B cell (primary cell): Measurements from ENCODE around the gene MET. TPM values are rescaled to one million over a fixed set of nuclear protein-coding genes. Genes with fewer than 3 reads are reported as not detected.
"Not testable (repeated sequence)": the region's sequence is repeated elsewhere in the genome, so short reads cannot be mapped to it uniquely, and the experiment has no call there.

Experiments used
- ATAC-seq: fragments of 200-7000 bp; cut with Tn5 transposase; one replicate; pipeline ENCODE4 v1.10.0; 2021; ENCODE audit warnings: low read depth, mild to moderate bottlenecking, moderate number of reproducible peaks, moderate library complexity
- CTCF ChIA-PET: fragments of 350-600 bp; sonication (Branson Sonifier 250); formaldehyde crosslinking; loops from one replicate; lab custom pipeline; 2021; ENCODE audit warnings: antibody characterized with exemption, inconsistent platforms; lab: Charles Lee
- POLR2A ChIA-PET: fragments of 350-600 bp; sonication (Branson Sonifier 250); formaldehyde crosslinking; loops from one replicate; lab custom pipeline; 2021; ENCODE audit warnings: antibody characterized with exemption; lab: Charles Lee
- DNase-seq: peaks from one replicate; pipeline ENCODE4 v3.0.0; 2013
- H2AFZ ChIP-seq: 2 replicates; pipeline ENCODE4 v1.6.1; 2012; ENCODE audit warnings: mild to moderate bottlenecking, low read depth, low read length; ENCODE audit not compliant: insufficient read depth, poor library complexity, severe bottlenecking
- H3K27ac ChIP-seq, 2 donors: 1 replicate in 1 of 2; 2 replicates in 1 of 2; pipeline ENCODE4 v1.5.1; 2012 to 2013; ENCODE audit warnings: low read length in 2 of 2, mild to moderate bottlenecking in 2 of 2, moderate library complexity in 1 of 2
- H3K27me3 ChIP-seq, 4 experiments: fragments of 200-600 bp in 1 of 4; sonication (generic) in 1 of 4; replicated peaks in 1 of 4; 1 replicate in 2 of 4; 2 replicates in 2 of 4; pipeline versions ENCODE4 v1.6.1 to v1.7.0; 2013 to 2016; ENCODE audit warnings: low read length in 3 of 4, mild to moderate bottlenecking in 2 of 4, mixed read lengths in 1 of 4, moderate library complexity in 1 of 4; ENCODE audit not compliant: insufficient read depth in 4 of 4, control insufficient read depth in 3 of 4; ENCODE audit errors: control extremely low read depth in 1 of 4
- H3K36me3 ChIP-seq, 2 experiments: replicated peaks in 1 of 2; 1 replicate in 1 of 2; 2 replicates in 1 of 2; pipeline versions ENCODE4 v1.6.1 to v1.7.1; 2013; ENCODE audit warnings: low read length in 1 of 2; ENCODE audit not compliant: insufficient read depth in 2 of 2, control insufficient read depth in 1 of 2; ENCODE audit errors: control extremely low read depth in 1 of 2, extremely low read depth in 1 of 2
- H3K4me1 ChIP-seq, 2 donors: fragments of 200-600 bp in 1 of 2; sonication (generic) in 1 of 2; 1 replicate in 1 of 2; 2 replicates in 1 of 2; pipeline versions ENCODE4 v1.5.1 to v1.6.1; 2013 to 2017; ENCODE audit warnings: low read length in 2 of 2; ENCODE audit not compliant: control insufficient read depth in 2 of 2, insufficient read depth in 2 of 2
- H3K4me2 ChIP-seq: replicated peaks from 2 replicates; pipeline ENCODE3; 2012; ENCODE audit warnings: mild to moderate bottlenecking, low read depth, low read length; ENCODE audit not compliant: poor library complexity, severe bottlenecking
- H3K4me3 ChIP-seq, 5 experiments: fragments of 200-600 bp in 1 of 5; sonication (generic) in 1 of 5; 1 replicate in 3 of 5; 2 replicates in 2 of 5; pipeline versions ENCODE4 v1.5.1 to v1.7.0; 2011 to 2016; ENCODE audit warnings: low read length in 4 of 5, mild to moderate bottlenecking in 4 of 5, low read depth in 2 of 5, control low read depth in 1 of 5, moderate library complexity in 1 of 5; ENCODE audit not compliant: insufficient read depth in 1 of 5; ENCODE audit errors: control extremely low read depth in 1 of 5, extremely low read depth in 1 of 5
- H3K79me2 ChIP-seq: fragments of 200-600 bp; sonication (generic); one replicate; pipeline ENCODE4 v1.6.0; 2016; ENCODE audit warnings: low read length; ENCODE audit not compliant: control insufficient read depth, insufficient read depth
- H3K9ac ChIP-seq: fragments of 200-600 bp; sonication (generic); 2 replicates; pipeline ENCODE4 v1.6.1; 2017; ENCODE audit warnings: mild to moderate bottlenecking, low read length, moderate library complexity
- H3K9me3 ChIP-seq, 3 donors: one replicate each; pipeline versions ENCODE4 v1.6.1 to v1.7.1; 2013; ENCODE audit warnings: low read length in 2 of 3; ENCODE audit not compliant: control insufficient read depth in 2 of 3, insufficient read depth in 1 of 3; ENCODE audit errors: control extremely low read depth in 1 of 3
- H4K20me1 ChIP-seq: 2 replicates; pipeline ENCODE4 v1.6.0; 2012; ENCODE audit warnings: mild to moderate bottlenecking, low read length; ENCODE audit not compliant: insufficient read depth, control insufficient read depth, poor library complexity, severe bottlenecking
- H3K27ac Mint-ChIP-seq: one replicate; pipeline ENCODE4 v1.8.0; 2021; ENCODE audit warnings: mixed read lengths
- H3K27me3 Mint-ChIP-seq: one replicate; pipeline ENCODE4 v1.8.0; 2021; ENCODE audit warnings: mixed read lengths
- H3K4me1 Mint-ChIP-seq: one replicate; pipeline ENCODE4 v1.8.0; 2021; ENCODE audit warnings: mixed read lengths
- H3K4me3 Mint-ChIP-seq: one replicate; pipeline ENCODE4 v1.8.0; 2021; ENCODE audit warnings: mixed read lengths
- H3K9me3 Mint-ChIP-seq: one replicate; pipeline ENCODE4 v1.8.0; 2022; ENCODE audit warnings: mixed read lengths; ENCODE audit not compliant: insufficient read depth
- CTCF ChIP-seq: fragments of 200-600 bp; IDR thresholded peaks from one replicate; pipeline ENCODE4 v1.8.0; 2022; ENCODE audit warnings: antibody characterized with exemption, mild to moderate bottlenecking
- EZH2 ChIP-seq: IDR thresholded peaks from 2 replicates; pipeline ENCODE4 v1.6.1; 2012; ENCODE audit warnings: borderline replicate concordance, low read depth, mild to moderate bottlenecking, moderate library complexity, low read length; ENCODE audit not compliant: insufficient read depth, poor library complexity, severe bottlenecking
- WGBS: methylation state at CpG from one replicate; pipeline ENCODE4 v1.1.5; 2013; ENCODE audit warnings: missing lambda C conversion rate; ENCODE audit not compliant: insufficient coverage; 5-methylcytosine and 5-hydroxymethylcytosine counted together
- intact Hi-C: fragments of 100-400 bp; cut with micrococcal nuclease; formaldehyde crosslinking; loops from one replicate; pipeline ENCODE4 v1.10.0; 2022
- polyA plus RNA-seq: library from polyadenylated mRNA; depleted of rRNA; stranded (reverse); fragments of >200 nt; gene quantifications from 2 replicates; pipeline ENCODE4 v1.2.3, GENCODE V29; 2012
- total RNA-seq, 2 donors: library from RNA; stranded (reverse); fragments of 120-200 nt in 1 of 2; gene quantifications; 1 replicate in 1 of 2; 2 replicates in 1 of 2; pipeline versions ENCODE4 v1.2.3 to v1.2.4, GENCODE V29; 2013 to 2022

The MET gene
- total and polyA plus RNA-seq, 2 donors (not counting 1 experiment from before 2014, with no cell fraction given), result 0.03 to 0.59 TPM

GRCh38 chr7:116742641-116743040 is 70.6 kb downstream of the MET start:
- no peaks in the 10 kb centered on the region for H3K9me3 Mint-ChIP-seq
- ChIA-PET CTCF (no interaction called here), POLR2A (no interaction called here)
- TF ChIP-seq EZH2, result no peak
- no peak for TF ChIP-seq CTCF
- no peak overlapping the region for H3K27ac ChIP-seq
- no peak overlapping the region for H3K9ac ChIP-seq
- no peaks in the 10 kb centered on the region for H3K36me3 ChIP-seq
- no peak overlapping the region for H3K4me3 Mint-ChIP-seq
- H4K20me1 ChIP-seq, result no peaks in the 10 kb centered on the region
- no peaks in the 10 kb centered on the region for H3K79me2 ChIP-seq
- no peak overlapping the region for H3K4me3 ChIP-seq
- H3K27me3 ChIP-seq, result peaks cover 0 to 7% (median 1%) of the 10 kb centered on the region in 4 experiments
- DNase-seq (no peak), ATAC-seq (no peak)
- no peak overlapping the region for H3K27ac Mint-ChIP-seq
- no peak overlapping the region for H2AFZ ChIP-seq
- no peaks in the 10 kb centered on the region for H3K4me1 ChIP-seq
- WGBS, result 96% methylated on average over 6 of the region's 6 CpGs
- no peaks in the 10 kb centered on the region for H3K9me3 ChIP-seq
- H3K4me2 ChIP-seq, result no peak overlapping the region
- H3K27me3 Mint-ChIP-seq, result peaks cover 22% of the 10 kb centered on the region
- H3K4me1 Mint-ChIP-seq, result no peaks in the 10 kb centered on the region
- intact Hi-C loops, result no loop called here

DNA sequence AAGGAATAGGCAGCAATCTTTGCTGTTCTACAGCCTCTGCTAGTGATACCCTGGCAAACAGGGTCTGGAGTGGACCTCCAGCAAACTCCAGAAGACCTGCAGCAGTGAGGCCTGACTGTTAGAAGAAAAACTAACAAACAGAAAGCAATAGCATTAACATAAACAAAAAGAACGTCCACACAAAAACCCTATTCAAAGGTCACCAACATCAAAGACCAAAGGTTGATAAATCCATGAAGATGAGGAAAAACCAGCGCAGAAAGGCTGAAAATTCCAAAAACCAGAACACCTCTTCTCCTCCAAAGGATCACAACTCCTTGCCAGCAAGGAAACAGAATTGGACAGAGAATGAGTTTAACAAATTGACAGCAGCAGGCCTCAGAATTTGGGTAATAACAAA is 71.8 kb downstream of the MET start:
- H3K4me1 Mint-ChIP-seq, DNase-seq, H3K27ac Mint-ChIP-seq, H3K4me3 ChIP-seq, H3K9ac ChIP-seq, H3K27me3 ChIP-seq, H3K4me1 ChIP-seq, H3K27ac ChIP-seq, H3K79me2 ChIP-seq, CTCF ChIA-PET, ATAC-seq, H3K36me3 ChIP-seq, H4K20me1 ChIP-seq, H2AFZ ChIP-seq, POLR2A ChIA-PET, H3K9me3 Mint-ChIP-seq, H3K4me3 Mint-ChIP-seq, H3K4me2 ChIP-seq, intact Hi-C loops, H3K9me3 ChIP-seq: not testable (repeated sequence)
- peaks cover 26% of the 10 kb centered on the region for H3K27me3 Mint-ChIP-seq
- 63% methylated on average over 1 of the region's 2 CpGs for WGBS

GRCh38 chr7:116746388-116746787 is 74.4 kb downstream of the MET start:
- H3K27me3 Mint-ChIP-seq, result peaks cover 19% of the 10 kb centered on the region
- ATAC-seq, DNase-seq, H3K9ac ChIP-seq, H3K27ac ChIP-seq, H4K20me1 ChIP-seq, CTCF ChIA-PET, H3K9me3 Mint-ChIP-seq, H3K4me2 ChIP-seq, H3K4me3 Mint-ChIP-seq, intact Hi-C loops, H3K79me2 ChIP-seq, H3K4me1 Mint-ChIP-seq, H3K9me3 ChIP-seq, H3K4me3 ChIP-seq, H3K36me3 ChIP-seq, H3K27me3 ChIP-seq, POLR2A ChIA-PET, H3K4me1 ChIP-seq, H2AFZ ChIP-seq, H3K27ac Mint-ChIP-seq: not testable (repeated sequence)
- no CpG with 5 or more reads among the region's 5 CpGs for WGBS
